Nephron progenitor cell (in vitro differentiated cells): Measurements from ENCODE around the gene DNAJB2.
A peak's percentile ranks its signal among the peaks of the same experiment; 100 is the strongest.

Experiments
- DNase-seq: peaks from one replicate; pipeline ENCODE4 v3.0.0; 2021
- H3K27ac Mint-ChIP-seq: 2 replicates; pipeline ENCODE4 v1.8.0; 2021; ENCODE audit warnings: mild to moderate bottlenecking, moderate library complexity, mixed read lengths
- H3K27me3 Mint-ChIP-seq: 2 replicates; pipeline ENCODE4 v1.8.0; 2021; ENCODE audit warnings: mild to moderate bottlenecking, low read depth, mixed read lengths; ENCODE audit not compliant: poor library complexity
- H3K36me3 Mint-ChIP-seq: 2 replicates; pipeline ENCODE4 v1.8.0; 2021; ENCODE audit warnings: low read depth, mixed read lengths
- H3K4me1 Mint-ChIP-seq: 2 replicates; pipeline ENCODE4 v1.8.0; 2021; ENCODE audit warnings: mixed read lengths
- H3K4me3 Mint-ChIP-seq: 2 replicates; pipeline ENCODE4 v1.8.0; 2021; ENCODE audit warnings: mild to moderate bottlenecking, moderate library complexity, mixed read lengths
- H3K9me3 Mint-ChIP-seq: 2 replicates; pipeline ENCODE4 v1.8.0; 2021; ENCODE audit warnings: mild to moderate bottlenecking, moderate library complexity, mixed read lengths
- CTCF ChIP-seq: fragments of 200-600 bp; sonication (generic); IDR thresholded peaks from 2 replicates; pipeline ENCODE4 v1.5.0; 2021; ENCODE audit warnings: antibody characterized with exemption

DNAJB2 gene

GRCh38 chr2:219279151-219279915 lies at the start of gene DNAJB2:
TSS of gene DNAJB2 (plus strand) at chr2:219279366. CDS start at chr2:219279834, 468 bp downstream.
- Mint-ChIP-seq H3K27ac (peak within 1 kb of the TSS; percentile 95), H3K36me3 (peaks cover 10% of the 10 kb centered on the region)
- DNase-seq, result peak; percentile 97

GRCh38 chr2:219230059-219230540 lies 49.1 kb upstream of the DNAJB2 start:
- peak; percentile 61 for DNase-seq
- Mint-ChIP-seq H3K4me3 (peak overlapping the region; percentile 96), H3K4me1 (peaks cover 41% of the 10 kb centered on the region), H3K27me3 (peaks cover 7% of the 10 kb centered on the region), H3K9me3 (no peaks in the 10 kb centered on the region), H3K27ac (peak overlapping the region; percentile 99), H3K36me3 (peaks cover 50% of the 10 kb centered on the region)
- TF ChIP-seq CTCF, result no peak

More at GRCh38 chr2:219279151-219279915, at the start of gene DNAJB2:
- Mint-ChIP-seq H3K9me3 (no peaks in the 10 kb centered on the region), H3K4me3 (peak within 1 kb of the TSS; percentile 91), H3K4me1 (peaks cover 61% of the 10 kb centered on the region), H3K27me3 (peaks cover 5% of the 10 kb centered on the region)
- TF ChIP-seq CTCF, result no peak

- TF ChIP-seq CTCF, result no peak
- Mint-ChIP-seq H3K27ac (no peak overlapping the region), H3K9me3 (no peaks in the 10 kb centered on the region), H3K36me3 (peaks cover 55% of the 10 kb centered on the region), H3K4me3 (no peak overlapping the region), H3K27me3 (no peaks in the 10 kb centered on the region), H3K4me1 (peaks cover 24% of the 10 kb centered on the region)
- no peak for DNase-seq
Observed at GRCh38 chr2:219234331-219234730, 44.8 kb upstream of the DNAJB2 start.

DNA sequence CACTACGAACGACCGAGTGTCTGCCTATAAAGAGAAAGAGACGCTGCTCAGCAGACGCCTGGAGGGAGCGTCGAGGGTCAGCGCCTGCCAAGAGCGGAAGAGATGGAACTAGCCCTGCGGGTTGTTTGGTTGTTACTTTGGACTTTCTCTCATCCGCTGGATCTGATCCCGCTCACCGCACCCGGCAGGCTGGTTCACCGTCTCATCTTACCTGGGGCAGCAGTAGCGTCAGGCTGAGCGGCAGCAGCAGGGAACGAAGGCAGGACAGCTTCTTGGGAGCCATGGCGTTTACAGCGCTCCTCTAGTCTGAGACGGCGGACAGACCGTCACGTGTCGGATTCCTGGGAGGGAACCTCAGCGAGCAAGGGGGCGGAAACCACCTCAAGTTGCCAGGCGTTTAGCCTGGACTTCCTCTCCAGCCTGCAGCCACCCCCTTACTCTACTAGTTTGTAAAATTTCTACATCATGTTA lies 35.8 kb upstream of the DNAJB2 start:
- peak overlapping the region; percentile 85 for H3K27ac Mint-ChIP-seq
- H3K36me3 Mint-ChIP-seq, result peaks cover 4% of the 10 kb centered on the region
- H3K4me1 Mint-ChIP-seq, result peaks cover 41% of the 10 kb centered on the region
- peak overlapping the region; percentile 54 for H3K4me3 Mint-ChIP-seq
- peak; percentile 19 for DNase-seq
- H3K27me3 Mint-ChIP-seq, result peaks cover 7% of the 10 kb centered on the region
- TF ChIP-seq CTCF, result no peak
- H3K9me3 Mint-ChIP-seq, result no peaks in the 10 kb centered on the region

- no peaks in the 10 kb centered on the region for H3K9me3 Mint-ChIP-seq
- DNase-seq, result no peak
- H3K27ac Mint-ChIP-seq, result peak overlapping the region; percentile 79
- H3K4me3 Mint-ChIP-seq, result peak overlapping the region; percentile 96
- peaks cover 5% of the 10 kb centered on the region for H3K27me3 Mint-ChIP-seq
- no peak for TF ChIP-seq CTCF
- H3K36me3 Mint-ChIP-seq, result peaks cover 8% of the 10 kb centered on the region
- peaks cover 55% of the 10 kb centered on the region for H3K4me1 Mint-ChIP-seq
Observed at GRCh38 chr2:219244789-219245147, 34.4 kb upstream of the DNAJB2 start.
